Stimulated activated CD4-positive, alpha-beta T cell treated with anti-CD3 and anti-CD28 coated beads, Interleukin-15, amount 100 ng/mL, for 1 hour (primary cell): ENCODE results near the gene PRKCE.

Experiments used
- DNase-seq, 2 donors: peaks; one replicate each; pipeline ENCODE4 v3.0.0-alpha.2; 2020; ENCODE audit warnings: low read depth in 1 of 2, low spot score in 1 of 2

Gene PRKCE

DNA sequence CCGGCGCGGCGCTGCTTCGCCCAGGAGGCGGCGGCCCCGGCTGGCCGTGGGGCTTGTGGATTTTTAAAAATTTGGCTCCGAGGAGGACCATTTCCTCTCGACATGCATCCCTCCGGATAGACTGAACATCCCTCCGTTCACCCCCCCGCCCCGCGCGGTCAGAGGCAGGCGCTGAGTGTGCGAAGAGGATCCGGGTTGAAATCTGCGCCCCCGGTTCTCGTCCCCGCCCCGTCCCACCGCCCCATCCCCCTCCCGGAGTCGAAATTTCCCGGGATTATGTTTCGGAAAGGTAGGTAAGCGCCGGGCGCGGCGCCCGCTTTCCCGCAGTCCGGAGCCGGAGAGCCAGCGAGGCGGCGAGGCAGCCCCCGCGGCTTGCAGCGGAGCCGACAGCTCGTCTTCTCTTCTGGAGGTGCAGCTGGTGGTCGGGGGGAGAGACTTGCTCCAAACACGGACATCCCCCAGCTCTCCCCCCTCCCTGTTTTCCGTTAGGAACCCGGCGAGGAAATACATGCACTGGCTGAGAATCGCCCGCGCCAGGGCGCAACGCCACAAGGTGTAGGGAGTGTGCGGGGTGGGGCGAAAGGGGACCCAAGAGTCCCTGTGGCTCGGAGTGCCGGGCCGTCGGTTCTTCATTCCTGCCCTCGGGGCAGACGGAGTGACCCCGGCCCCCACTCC is at the start of gene PRKCE:
Gene PRKCE (plus strand): TSS at position 261 of the 675 bp plus-strand sequence.
- DNase-seq: peak; percentile 2 to 44

DNA sequence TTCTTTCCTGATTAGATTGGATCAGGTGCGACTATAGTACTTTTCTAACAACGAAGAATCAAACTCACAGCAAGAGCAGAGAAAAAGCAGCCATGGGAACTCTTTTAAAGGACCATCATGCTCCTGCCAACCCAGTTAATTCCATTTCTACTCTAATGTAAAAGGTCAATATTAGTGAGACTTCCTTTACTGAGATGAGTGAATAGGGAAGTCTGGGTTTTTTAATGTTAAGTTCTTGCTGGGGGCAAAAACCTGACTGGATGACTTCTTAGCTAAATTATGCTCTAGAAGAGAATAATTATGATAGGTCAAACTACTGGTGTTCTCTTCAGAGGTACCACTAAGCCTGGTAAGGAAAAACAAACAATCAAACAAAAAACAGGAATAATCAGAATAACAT is 48.9 kb upstream of the PRKCE start:
- DNase-seq: no peak

DNA sequence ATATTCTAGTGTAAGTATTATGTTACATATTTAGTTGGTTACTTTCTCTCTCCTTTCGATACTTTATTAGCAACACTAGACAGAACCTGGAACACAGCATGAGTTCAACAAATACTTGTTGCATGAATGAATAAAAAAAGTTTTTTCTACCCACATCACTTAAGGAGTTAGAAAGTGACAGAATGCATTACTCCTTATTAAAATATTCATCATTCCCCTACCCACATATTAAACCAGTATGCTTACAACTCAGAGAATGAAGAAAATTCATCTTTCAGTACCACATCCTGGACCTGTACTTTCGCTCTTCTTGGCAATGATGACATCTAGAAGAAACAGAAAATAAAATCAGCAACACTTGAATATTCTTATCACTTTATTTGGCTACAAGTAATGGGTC is 46.4 kb upstream of the PRKCE start:
- DNase-seq: no peak

DNA sequence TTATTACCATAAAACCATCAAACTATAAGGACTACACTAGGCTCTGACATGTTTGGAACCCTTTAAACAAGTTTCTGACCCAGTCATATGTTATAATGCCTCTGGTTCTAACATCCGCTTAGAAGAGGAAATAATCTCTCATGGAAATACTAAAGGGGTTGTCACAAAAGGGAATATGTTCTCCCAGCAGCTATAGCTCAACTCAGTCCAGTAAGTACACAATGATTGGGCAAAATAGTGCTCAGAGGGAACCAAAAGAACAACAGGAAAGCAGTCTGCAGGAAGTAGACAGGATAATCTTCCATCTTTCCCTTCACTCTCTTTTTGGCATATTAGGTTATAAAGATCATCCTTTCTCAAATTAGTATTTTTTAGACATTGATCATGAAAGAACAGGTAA is 44.7 kb upstream of the PRKCE start:
- no peak for DNase-seq

DNA sequence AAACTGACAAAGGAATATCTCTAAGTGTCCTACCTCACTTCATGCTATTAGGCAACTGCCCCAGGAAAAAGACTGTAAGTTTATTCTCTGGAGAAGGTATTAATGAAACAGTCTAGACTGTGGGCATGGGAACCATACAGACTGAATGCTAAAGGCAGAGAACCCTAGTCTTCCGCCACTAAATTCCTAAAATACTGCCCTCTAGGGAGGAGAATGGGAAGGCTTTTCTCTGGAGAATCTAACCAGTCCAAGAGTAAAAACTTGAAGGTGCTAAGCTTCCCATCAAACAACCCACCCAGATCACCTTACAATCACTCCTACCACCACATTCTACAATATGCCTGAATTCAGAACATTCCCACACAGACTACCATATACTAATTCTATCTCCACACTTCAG is 43.8 kb upstream of the PRKCE start:
- no peak for DNase-seq

DNA sequence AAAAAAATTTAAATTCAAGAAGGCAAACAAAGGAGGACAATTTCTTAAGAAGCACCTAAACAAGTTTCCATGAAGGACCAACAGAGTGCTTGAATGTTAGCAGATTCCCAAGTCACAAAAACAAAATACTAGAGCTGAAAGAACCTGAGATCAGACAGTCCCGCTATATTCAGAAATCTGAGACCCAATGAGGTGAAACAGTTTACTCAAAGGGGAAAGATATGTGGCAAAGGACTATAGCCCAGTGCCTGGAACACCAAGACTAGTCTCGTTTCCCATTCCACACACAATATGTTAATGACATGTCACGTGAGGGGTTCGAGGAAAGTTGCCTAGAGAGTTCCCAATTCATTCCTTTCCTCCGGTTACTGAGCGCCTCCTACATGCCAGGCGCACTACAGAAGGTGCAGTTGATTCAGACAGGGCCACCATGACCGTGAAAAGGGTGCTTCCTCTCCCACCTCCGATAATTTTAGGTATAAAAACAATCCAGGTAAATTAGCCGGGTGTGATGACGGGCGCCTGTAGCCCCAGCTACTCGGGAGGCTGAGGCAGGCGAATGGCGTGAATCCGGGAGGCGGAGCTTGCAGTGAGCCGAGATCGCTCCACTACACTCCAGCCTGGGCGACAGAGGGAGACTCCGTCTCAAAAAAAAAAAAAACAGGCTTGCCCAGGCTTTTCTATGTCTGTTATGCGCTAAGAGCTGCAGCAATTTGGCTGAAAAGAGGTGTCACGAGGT is 41.0 kb upstream of the PRKCE start:
- DNase-seq: peak; percentile 6 to 12

DNA sequence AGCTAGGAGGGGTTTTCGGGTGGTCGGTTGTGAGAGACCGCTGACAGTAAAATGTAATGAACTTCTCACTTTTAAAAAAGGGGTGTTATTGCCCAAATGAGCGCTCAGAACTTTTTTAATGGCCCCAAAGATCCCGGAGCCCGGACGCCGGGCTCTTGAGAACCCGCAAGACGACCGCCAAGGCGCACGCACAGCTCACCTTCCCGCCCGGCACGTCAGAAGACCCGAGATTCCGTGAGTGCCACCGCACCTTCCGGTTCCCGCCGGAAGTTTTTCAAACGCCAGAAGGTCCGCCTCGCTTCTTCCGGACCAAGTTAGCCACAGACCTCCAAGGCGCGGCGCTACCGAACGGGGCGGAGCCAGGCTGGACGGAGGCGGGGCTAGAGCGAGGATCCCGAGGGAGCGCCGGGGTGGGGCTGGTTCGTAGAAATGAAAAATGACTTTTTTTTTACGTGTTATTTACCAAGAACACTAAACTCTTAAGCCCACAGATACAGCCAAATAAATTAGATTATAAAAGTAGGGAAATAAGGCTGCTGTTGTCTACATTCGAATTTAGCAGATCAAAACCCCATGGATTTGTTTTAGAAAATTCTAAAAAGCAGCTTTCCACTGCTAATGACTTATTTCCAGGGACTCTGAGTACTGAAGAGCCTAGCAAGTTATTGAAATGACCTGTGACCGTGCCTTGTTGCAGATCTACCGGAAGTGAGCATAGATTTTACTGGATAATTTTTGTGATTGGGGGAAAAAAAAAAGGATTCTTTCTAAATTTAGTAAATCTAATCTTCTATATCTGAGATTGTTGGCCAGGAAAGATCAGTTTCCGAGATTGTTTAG is 40.2 kb upstream of the PRKCE start, which contains the start of gene SRBD1:
Gene SRBD1 (minus strand): TSS at position 248 of the 840 bp plus-strand sequence. CDS start 5,826 bp downstream, outside the sequence.
- peak; percentile 67 to 87 for DNase-seq

DNA sequence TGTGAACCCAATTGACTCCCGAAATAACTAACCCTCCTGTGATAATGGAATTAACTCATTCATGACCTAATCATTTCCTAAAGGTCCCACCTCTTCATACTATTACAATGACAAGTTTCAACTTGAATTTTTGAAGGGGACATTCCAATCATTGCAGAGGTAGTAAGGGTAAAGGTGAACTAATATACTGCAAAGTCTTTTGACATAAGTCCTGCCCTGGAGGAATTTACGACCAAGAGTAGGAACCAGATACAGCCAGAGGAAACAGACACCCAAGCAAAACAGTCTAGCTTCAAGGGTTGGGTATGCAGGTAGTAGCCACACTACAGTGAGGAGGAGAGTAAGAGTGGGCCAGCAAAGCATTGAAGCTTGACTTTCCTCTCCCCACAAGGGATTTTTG is 39.2 kb upstream of the PRKCE start:
- DNase-seq: no peak

DNA sequence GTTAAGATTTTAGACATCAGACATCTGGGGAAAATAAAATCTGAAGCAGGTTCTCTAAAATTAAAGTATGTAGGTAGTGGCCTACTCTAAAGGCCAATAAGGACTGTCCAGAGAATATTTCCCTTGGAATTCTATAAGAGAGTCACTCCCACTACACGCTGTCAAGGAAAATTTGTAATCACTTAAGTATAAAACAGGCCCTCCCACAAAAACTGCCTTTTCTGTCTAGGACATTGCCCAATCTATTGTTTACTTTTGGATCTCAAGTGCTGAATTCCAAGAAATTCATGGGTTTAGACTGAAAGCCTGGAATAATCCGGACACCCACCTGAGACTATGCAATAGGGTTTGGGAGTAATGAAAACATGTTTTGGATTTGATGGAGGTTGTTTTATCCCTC is 38.7 kb upstream of the PRKCE start:
- DNase-seq: no peak

DNA sequence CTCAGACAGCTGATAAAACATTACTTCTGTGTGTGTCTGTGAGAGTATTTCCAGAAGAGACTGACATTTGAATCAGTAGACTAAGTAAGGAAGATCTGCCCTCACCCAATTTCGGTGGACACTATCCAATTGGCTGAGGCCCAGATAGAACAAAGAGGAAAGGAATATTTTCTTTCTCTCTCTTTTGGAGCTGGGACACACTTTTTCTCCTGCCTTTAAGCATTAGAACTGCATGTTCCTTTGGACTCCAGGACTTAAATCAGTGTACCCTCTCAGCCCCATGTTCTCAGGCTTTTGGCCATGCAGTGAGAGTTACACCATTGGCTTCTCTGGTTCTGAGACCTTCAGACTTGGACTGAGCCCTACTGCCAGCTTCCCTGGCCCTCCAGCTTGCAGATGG is 37.1 kb upstream of the PRKCE start:
- no peak for DNase-seq

DNA sequence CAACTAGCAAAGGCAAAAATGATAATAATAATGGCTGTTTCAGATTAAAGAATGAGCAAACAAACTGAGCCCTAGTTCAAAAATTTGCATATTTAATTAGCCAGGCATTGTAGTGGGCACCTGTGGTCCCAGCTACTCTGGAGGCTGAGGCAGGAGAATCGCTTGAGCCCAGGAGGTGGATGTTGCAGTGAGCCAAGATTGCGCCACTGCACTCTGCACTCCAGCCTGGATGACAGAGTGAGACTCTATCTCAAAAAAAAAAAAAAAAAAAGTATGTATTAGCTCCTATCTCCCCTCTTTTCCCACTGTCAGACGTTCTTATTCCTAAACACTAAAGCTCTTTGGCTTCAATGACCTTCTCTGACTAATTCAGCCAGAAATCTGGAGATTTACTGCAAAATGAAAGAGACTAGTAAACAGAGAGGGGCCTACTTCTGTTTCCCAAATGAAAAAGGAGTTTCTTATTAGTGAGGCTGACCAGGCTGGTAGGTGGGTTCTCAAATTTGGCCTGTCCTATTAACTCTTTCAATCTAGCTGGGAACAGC is 36.5 kb upstream of the PRKCE start:
- no peak for DNase-seq

DNA sequence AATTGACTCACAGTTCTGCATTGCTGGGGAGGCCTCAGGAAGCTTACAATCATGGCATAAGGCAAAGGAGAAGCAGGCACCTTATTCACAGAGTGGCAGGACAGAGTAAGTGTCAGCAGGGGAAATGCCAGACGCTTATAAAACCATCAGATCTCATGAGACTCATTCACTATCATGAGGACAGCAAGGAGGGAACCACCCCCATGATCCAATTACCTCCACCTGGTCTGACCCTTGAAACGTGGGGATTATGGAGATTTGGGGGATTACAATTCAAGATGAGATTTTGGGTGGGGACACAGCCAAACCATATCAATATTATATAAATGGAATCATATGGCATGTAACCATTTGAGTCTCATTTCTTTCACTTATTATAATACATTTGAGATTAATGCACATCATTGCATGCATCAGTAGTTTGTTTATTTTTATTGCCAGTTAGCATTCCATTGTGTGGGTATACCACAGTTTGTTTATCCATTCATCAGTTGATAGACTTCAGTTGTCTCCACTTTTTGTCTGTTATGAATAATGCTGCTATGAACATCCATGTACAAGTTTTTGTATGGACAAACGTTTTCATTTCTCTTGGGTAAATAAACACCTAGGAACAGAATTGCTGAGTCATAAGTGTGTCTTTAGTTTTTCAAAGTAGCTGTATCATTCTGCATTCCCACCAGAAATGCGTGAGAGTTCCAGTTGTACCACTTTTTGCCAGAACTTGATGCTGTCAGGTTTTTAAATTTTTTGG is 34.6 kb upstream of the PRKCE start:
- no peak for DNase-seq

DNA sequence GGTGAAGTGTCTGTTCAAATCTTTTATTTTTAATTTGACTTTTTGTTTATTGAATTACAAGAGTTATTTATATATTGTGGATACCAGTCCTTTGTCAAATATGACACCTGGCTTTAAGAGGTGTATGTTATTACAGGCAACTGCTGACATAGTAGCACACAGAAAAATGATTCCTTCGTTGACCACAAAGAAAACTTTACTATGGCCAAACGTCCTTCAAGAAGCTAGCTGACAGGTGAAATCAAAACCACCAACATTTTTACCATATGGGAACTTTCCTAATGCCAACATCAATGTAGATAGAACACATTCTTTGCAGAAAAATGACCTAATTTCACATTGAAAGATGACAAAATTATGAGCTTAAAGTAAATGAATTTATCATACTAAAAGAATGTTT is 34.0 kb upstream of the PRKCE start:
- no peak for DNase-seq

DNA sequence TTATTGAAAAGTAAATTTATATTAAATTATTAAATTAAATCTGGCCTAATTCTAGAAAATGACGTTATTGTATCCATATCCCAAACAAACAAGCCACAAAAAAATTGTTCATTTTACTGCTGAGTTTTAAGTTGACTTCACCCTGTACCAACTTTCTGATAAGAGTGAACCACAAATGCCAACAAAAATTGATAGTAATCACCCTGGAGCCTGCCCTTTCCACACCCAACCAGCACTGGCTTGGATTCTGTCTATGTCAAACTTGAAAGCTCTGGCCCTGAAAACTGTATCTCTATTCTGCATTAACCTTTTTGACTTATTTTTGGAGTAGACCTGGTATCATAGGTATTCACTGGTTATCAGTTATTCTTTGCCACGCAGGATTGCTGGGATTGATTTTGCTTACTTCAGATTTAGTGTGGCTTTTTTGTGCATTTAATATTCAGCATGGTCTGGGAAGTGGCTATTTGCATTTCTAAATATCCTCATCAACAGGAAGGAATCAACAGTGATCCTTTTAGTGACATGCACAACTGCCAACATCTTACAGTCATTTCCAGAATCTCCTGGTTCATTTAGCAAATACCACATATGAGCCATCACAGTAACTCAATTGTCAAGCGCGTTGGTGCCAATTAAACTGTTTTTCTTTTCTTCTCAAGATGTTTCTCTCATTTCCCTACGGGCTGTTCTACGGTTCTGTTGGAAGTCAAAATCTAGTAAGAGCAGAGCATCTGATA is 29.0 kb upstream of the PRKCE start:
- DNase-seq: no peak

DNA sequence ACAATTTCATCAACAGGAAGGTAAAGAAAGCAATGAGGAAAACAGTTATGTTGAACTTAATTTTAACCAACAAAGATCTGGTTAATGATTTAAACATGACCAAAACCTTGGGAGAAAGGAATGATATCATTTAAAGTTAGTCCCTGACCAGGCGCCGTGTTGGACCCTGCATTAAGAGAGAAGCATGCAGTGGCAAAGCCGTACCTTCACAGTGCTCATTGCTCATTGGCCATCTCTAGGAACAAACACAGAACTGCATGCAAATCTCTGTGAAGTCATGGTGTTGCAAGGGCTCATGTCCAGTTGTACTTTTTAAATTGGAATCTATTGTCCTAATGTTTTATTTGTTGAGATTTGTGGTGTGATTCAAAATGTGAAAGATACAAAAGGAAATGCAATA is 28.4 kb upstream of the PRKCE start:
- DNase-seq: no peak

DNA sequence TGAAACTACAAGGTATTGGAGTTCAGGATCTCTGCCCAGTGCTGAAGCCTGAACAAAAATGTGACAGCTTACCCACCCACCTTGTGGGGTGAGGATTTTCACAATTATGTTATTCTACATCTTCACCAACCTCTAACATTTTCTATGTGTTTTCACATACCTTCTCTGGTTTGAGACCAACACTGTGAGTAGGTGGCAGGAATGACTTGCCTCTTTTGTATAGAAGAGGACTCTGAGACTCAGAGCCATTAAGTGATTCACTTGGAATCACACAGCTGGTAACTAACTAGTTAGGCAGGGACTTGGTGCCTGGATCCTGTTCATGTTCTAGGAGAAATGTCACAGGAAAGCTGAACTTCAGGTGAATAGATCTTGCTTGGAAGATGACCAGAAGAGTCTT is 25.7 kb upstream of the PRKCE start:
- DNase-seq: no peak

DNA sequence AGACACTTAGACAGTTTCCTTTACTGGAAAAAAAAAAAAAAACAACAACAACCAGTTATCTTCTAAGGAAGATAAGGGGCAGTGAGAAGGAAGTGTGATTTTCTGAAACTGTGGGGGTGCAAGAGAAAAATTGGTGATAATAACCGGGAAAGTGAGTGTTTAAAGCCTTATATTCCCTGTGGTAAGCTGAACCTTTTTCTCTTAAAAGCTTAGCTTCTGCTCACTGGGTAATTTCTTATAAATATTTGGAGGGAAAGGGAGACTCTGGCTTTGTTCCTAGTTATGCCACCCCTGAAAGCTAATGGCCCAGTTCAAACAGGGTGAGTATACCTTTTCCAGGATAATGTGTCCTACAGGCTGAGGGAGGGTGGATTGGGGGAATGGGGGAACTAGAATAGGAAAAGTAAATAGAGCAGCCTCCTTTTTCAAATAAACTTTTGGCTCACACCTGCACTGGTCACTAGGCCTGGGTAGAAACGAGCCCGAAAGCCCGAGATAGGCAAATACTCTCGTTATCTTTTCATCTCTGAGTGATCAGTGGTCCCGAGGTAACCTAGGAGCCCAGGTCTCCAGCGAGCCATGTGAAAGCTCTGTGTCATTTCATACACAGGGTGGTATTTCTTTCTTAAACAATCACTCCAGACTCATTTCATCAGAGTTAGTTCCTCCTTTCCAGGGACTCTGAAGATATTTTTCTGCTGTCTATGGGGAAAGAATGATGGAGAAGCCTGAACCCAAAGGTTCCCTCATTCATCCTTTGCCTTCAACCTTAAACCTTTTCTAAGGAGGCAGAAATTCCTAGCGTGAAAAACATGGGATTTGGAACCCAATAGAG is 24.9 kb upstream of the PRKCE start:
- DNase-seq: no peak

DNA sequence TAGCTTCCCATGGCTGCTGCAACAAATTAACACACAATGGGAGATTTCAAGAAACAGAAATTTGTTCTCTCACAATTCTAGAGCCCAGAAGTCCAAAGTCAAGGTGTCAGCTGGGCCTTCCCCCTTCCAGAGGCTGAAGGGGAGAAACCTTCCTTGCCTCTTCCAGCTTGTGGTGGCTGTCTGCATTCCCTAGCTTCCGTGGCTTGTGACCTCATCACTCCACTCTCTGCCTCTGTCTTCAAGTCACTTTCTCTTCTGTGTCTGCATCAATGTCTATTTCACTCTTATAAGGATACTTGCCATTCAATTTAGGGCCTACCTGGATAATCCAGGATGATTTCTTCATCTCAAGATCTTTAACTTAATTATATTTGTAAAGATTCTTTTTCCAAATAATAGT is 23.6 kb upstream of the PRKCE start:
- no peak for DNase-seq

DNA sequence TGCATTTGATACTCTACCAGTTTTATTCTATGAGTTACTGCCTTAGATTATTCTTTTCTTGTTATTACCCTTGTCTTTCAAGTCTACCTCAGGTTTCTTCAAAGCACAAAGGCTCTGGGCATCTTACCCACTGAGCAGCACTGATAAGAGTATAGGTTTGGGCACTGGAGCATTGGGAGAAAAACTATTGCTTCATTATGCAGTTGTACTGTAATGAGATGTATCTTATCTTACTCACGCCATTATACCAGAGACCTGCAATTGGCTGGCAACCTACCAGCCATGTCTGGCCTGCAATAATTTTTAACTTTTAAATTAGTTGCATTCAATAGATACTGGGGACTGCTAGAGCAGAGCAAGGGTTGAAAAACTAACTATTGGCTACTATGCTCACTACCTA is 21.5 kb upstream of the PRKCE start:
- no peak for DNase-seq
